OCI-LY3 (cell line): Measurements from ENCODE around the gene SMIM38.

ENCODE experiments used
- H2AFZ ChIP-seq: fragments of 200-600, 300-600 bp; shearing (Covaris generic); 2 replicates; pipeline ENCODE4 v1.6.0; 2014; ENCODE audit warnings: antibody characterized with exemption, low read depth, low read length
- H3K27ac ChIP-seq: fragments of 200-600, 300-600 bp; sonication (generic); 2 replicates; pipeline ENCODE4 v1.5.1; 2014; ENCODE audit warnings: mild to moderate bottlenecking, low read length, moderate library complexity, mixed read lengths
- H3K27me3 ChIP-seq: fragments of 200-600, 300-600 bp; sonication (generic); 2 replicates; pipeline ENCODE4 v1.6.1; 2014; ENCODE audit warnings: low read depth, low read length, mixed read lengths
- H3K36me3 ChIP-seq: fragments of 200-600, 300-600 bp; sonication (generic); replicated peaks from 2 replicates; pipeline ENCODE3; 2014; ENCODE audit warnings: low read depth, low read length, mixed read lengths
- H3K4me1 ChIP-seq: fragments of 300-600, 200-600 bp; sonication (generic); 2 replicates; pipeline ENCODE4 v1.6.1; 2014; ENCODE audit warnings: low read length, mixed read lengths
- H3K4me2 ChIP-seq: fragments of 200-600, 300-600 bp; sonication (generic); 2 replicates; pipeline ENCODE4 v1.6.1; 2014; ENCODE audit warnings: low read length, mixed read lengths
- H3K4me3 ChIP-seq: fragments of 300-600, 200-600 bp; sonication (generic); 2 replicates; pipeline ENCODE4 v1.5.1; 2014; ENCODE audit warnings: antibody characterized with exemption, mild to moderate bottlenecking, low read length, moderate library complexity
- H3K79me2 ChIP-seq: fragments of 300-600, 200-600 bp; shearing (Covaris generic); 2 replicates; pipeline ENCODE4 v1.6.1; 2014; ENCODE audit warnings: mild to moderate bottlenecking, low read length, mixed read lengths
- H3K9ac ChIP-seq: fragments of 300-600, 200-600 bp; shearing (Covaris generic); 2 replicates; pipeline ENCODE4 v1.6.0; 2014; ENCODE audit warnings: mild to moderate bottlenecking, low read length, moderate library complexity
- H3K9me3 ChIP-seq: fragments of 200-600, 300-600 bp; shearing (Covaris generic); 2 replicates; pipeline ENCODE4 v1.6.1; 2014; ENCODE audit warnings: low read length, mixed read lengths; ENCODE audit not compliant: insufficient read depth
- H4K20me1 ChIP-seq: fragments of 200-600, 300-600 bp; sonication (generic); 2 replicates; pipeline ENCODE4 v1.6.1; 2016; ENCODE audit warnings: low read length, mixed read lengths; ENCODE audit not compliant: insufficient read depth
- CTCF ChIP-seq: fragments of 200-600, 300-600 bp; sonication (generic); IDR thresholded peaks from 2 replicates; pipeline ENCODE4 v1.5.1; 2014; ENCODE audit warnings: antibody characterized with exemption, low read length, low read depth
- EZH2phosphoT487 ChIP-seq: fragments of 200-600 bp; shearing (Covaris generic); IDR thresholded peaks from 2 replicates; pipeline ENCODE4 v1.6.1; 2018; ENCODE audit warnings: antibody characterized with exemption, mixed run types, low read depth

The SMIM38 gene

DNA sequence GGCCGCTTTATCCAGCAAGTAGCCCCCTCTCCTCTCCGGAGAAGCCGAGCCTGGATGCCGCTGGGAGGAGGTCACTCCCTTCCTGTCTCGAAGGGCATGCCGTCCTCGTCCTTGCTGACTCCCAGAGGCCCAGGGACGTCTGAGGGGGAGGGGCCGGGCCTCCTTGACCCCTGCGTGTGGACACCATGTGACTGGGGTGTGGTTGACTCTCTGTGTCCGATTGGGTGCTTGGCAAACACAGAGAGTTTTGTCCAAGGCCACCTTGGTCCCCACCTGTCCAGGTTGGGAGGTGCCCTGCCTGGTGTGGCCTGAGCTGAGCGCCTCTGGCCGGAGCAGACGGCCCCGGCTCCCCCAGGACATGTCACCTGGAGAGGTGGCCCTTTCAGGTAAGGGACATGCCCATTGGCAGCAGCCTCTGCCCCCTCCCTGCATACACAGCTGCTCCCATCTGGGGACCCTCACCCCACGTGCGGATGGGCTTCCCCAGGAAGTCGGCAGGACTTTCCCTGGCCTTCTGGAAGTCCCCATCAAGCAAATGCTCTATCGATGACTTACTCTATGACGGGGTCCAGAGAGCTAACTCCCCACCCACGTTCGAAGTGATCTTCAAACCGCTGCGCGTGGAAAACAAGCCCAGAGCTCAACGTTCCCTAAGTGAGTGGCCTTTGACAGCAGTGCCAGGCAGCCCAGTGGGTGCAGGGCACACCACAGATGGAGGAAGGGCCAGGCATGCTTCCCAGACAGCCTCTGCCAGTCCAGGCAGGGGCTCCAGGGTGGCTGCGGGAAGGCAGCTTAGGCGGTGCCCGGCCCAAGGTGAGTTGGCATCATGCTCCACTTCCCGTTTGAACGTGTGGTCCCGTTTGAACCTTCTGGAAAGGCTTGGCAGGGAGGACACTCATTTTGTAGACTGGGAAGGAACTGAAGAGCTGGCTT, at the start of gene SMIM38:
SMIM38 (plus strand) TSS at position 634 of the 933 bp plus-strand sequence. CDS start 1,912 bp downstream, outside the sequence.
- Histone ChIP-seq H3K36me3 (no peaks in the 10 kb centered on the region), H3K79me2 (no peaks in the 10 kb centered on the region), H3K27ac (peak within 1 kb of the TSS; percentile 60), H3K4me2 (peak within 1 kb of the TSS; percentile 63), H3K9me3 (no peaks in the 10 kb centered on the region), H3K4me3 (peak within 1 kb of the TSS; percentile 42), H2AFZ (peak within 1 kb of the TSS; percentile 49; the same call in 1 of the 2 replicates), H4K20me1 (no peaks in the 10 kb centered on the region), H3K4me1 (peaks cover 37% of the 10 kb centered on the region), H3K27me3 (no peaks in the 10 kb centered on the region), H3K9ac (peak within 1 kb of the TSS; percentile 42; the same call in 1 of the 2 replicates)
- no peak for TF ChIP-seq CTCF
- TF ChIP-seq EZH2phosphoT487, result no peak

- H3K9ac ChIP-seq, result no peak overlapping the region
- no peak for TF ChIP-seq EZH2phosphoT487
- no peak for TF ChIP-seq CTCF
- no peaks in the 10 kb centered on the region for H4K20me1 ChIP-seq
- no peak overlapping the region for H2AFZ ChIP-seq
- H3K79me2 ChIP-seq, result no peaks in the 10 kb centered on the region
- H3K9me3 ChIP-seq, result no peaks in the 10 kb centered on the region
- H3K36me3 ChIP-seq, result no peaks in the 10 kb centered on the region
- no peak overlapping the region for H3K27ac ChIP-seq
- no peak overlapping the region for H3K4me3 ChIP-seq
- H3K27me3 ChIP-seq, result no peaks in the 10 kb centered on the region
- peaks cover 4% of the 10 kb centered on the region; the same call in 1 of the 2 replicates for H3K4me1 ChIP-seq
- H3K4me2 ChIP-seq, result no peak overlapping the region
Measured at GRCh38 chr11:69106031-69106811, 49.5 kb upstream of the SMIM38 start.

DNA sequence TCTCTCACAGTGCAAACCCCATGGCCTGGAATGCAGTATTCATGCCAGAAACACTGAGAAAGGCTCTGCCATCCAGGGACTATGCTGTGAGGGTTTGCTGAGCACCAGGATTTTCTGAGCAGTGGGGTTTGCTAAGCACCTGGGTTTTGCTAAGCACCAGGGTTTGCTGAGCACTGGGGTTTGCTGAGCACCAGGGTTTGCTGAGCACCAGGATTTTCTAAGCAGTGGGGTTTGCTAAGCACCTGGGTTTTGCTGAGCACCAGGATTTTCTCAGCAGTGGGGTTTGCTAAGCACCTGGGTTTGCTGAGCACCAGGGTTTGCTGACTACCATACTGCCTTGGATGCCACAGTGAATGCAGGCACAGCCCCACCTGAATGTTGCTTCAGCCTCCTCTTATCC, 48.3 kb upstream of the SMIM38 start:
- Histone ChIP-seq H3K9ac (no peak overlapping the region), H4K20me1 (no peaks in the 10 kb centered on the region), H3K9me3 (no peaks in the 10 kb centered on the region), H3K4me3 (no peak overlapping the region), H3K4me2 (no peak overlapping the region), H3K27me3 (no peaks in the 10 kb centered on the region), H3K27ac (no peak overlapping the region), H3K79me2 (no peaks in the 10 kb centered on the region), H3K36me3 (no peaks in the 10 kb centered on the region), H2AFZ (no peak overlapping the region), H3K4me1 (no peaks in the 10 kb centered on the region)
- TF ChIP-seq CTCF, result no peak
- no peak for TF ChIP-seq EZH2phosphoT487

- no peaks in the 10 kb centered on the region for H3K9me3 ChIP-seq
- H3K27me3 ChIP-seq, result no peaks in the 10 kb centered on the region
- no peak overlapping the region for H3K9ac ChIP-seq
- H3K36me3 ChIP-seq, result no peaks in the 10 kb centered on the region
- H3K4me2 ChIP-seq, result no peak overlapping the region
- H3K27ac ChIP-seq, result no peak overlapping the region
- TF ChIP-seq EZH2phosphoT487, result no peak
- TF ChIP-seq CTCF, result no peak
- no peaks in the 10 kb centered on the region for H3K79me2 ChIP-seq
- H3K4me3 ChIP-seq, result no peak overlapping the region
- no peaks in the 10 kb centered on the region for H3K4me1 ChIP-seq
- H2AFZ ChIP-seq, result no peak overlapping the region
- H4K20me1 ChIP-seq, result no peaks in the 10 kb centered on the region
Measured at GRCh38 chr11:69108030-69108429, 47.7 kb upstream of the SMIM38 start.
